B cell (primary cell): ENCODE results near the gene RAB10. TPM values are rescaled to one million over a fixed set of nuclear protein-coding genes. Genes with fewer than 3 reads are reported as not detected.

Experiments
- ATAC-seq: fragments of 200-7000 bp; cut with Tn5 transposase; one replicate; pipeline ENCODE4 v1.10.0; 2021; ENCODE audit warnings: low read depth, mild to moderate bottlenecking, moderate number of reproducible peaks, moderate library complexity
- CTCF ChIA-PET: fragments of 350-600 bp; sonication (Branson Sonifier 250); formaldehyde crosslinking; loops from one replicate; lab custom pipeline; 2021; ENCODE audit warnings: antibody characterized with exemption, inconsistent platforms; lab: Charles Lee
- POLR2A ChIA-PET: fragments of 350-600 bp; sonication (Branson Sonifier 250); formaldehyde crosslinking; loops from one replicate; lab custom pipeline; 2021; ENCODE audit warnings: antibody characterized with exemption; lab: Charles Lee
- DNase-seq: peaks from one replicate; pipeline ENCODE4 v3.0.0; 2013
- H2AFZ ChIP-seq: 2 replicates; pipeline ENCODE4 v1.6.1; 2012; ENCODE audit warnings: mild to moderate bottlenecking, low read depth, low read length; ENCODE audit not compliant: insufficient read depth, poor library complexity, severe bottlenecking
- H3K27ac ChIP-seq, 2 donors: 1 replicate in 1 of 2; 2 replicates in 1 of 2; pipeline ENCODE4 v1.5.1; 2012 to 2013; ENCODE audit warnings: low read length in 2 of 2, mild to moderate bottlenecking in 2 of 2, moderate library complexity in 1 of 2
- H3K27me3 ChIP-seq, 4 experiments: fragments of 200-600 bp in 1 of 4; sonication (generic) in 1 of 4; replicated peaks in 1 of 4; 1 replicate in 2 of 4; 2 replicates in 2 of 4; pipeline versions ENCODE4 v1.6.1 to v1.7.0; 2013 to 2016; ENCODE audit warnings: low read length in 3 of 4, mild to moderate bottlenecking in 2 of 4, mixed read lengths in 1 of 4, moderate library complexity in 1 of 4; ENCODE audit not compliant: insufficient read depth in 4 of 4, control insufficient read depth in 3 of 4; ENCODE audit errors: control extremely low read depth in 1 of 4
- H3K36me3 ChIP-seq, 2 experiments: replicated peaks in 1 of 2; 1 replicate in 1 of 2; 2 replicates in 1 of 2; pipeline versions ENCODE4 v1.6.1 to v1.7.1; 2013; ENCODE audit warnings: low read length in 1 of 2; ENCODE audit not compliant: insufficient read depth in 2 of 2, control insufficient read depth in 1 of 2; ENCODE audit errors: control extremely low read depth in 1 of 2, extremely low read depth in 1 of 2
- H3K4me1 ChIP-seq, 2 donors: fragments of 200-600 bp in 1 of 2; sonication (generic) in 1 of 2; 1 replicate in 1 of 2; 2 replicates in 1 of 2; pipeline versions ENCODE4 v1.5.1 to v1.6.1; 2013 to 2017; ENCODE audit warnings: low read length in 2 of 2; ENCODE audit not compliant: control insufficient read depth in 2 of 2, insufficient read depth in 2 of 2
- H3K4me2 ChIP-seq: replicated peaks from 2 replicates; pipeline ENCODE3; 2012; ENCODE audit warnings: mild to moderate bottlenecking, low read depth, low read length; ENCODE audit not compliant: poor library complexity, severe bottlenecking
- H3K4me3 ChIP-seq, 5 experiments: fragments of 200-600 bp in 1 of 5; sonication (generic) in 1 of 5; 1 replicate in 3 of 5; 2 replicates in 2 of 5; pipeline versions ENCODE4 v1.5.1 to v1.7.0; 2011 to 2016; ENCODE audit warnings: low read length in 4 of 5, mild to moderate bottlenecking in 4 of 5, low read depth in 2 of 5, control low read depth in 1 of 5, moderate library complexity in 1 of 5; ENCODE audit not compliant: insufficient read depth in 1 of 5; ENCODE audit errors: control extremely low read depth in 1 of 5, extremely low read depth in 1 of 5
- H3K79me2 ChIP-seq: fragments of 200-600 bp; sonication (generic); one replicate; pipeline ENCODE4 v1.6.0; 2016; ENCODE audit warnings: low read length; ENCODE audit not compliant: control insufficient read depth, insufficient read depth
- H3K9ac ChIP-seq: fragments of 200-600 bp; sonication (generic); 2 replicates; pipeline ENCODE4 v1.6.1; 2017; ENCODE audit warnings: mild to moderate bottlenecking, low read length, moderate library complexity
- H3K9me3 ChIP-seq, 3 donors: one replicate each; pipeline versions ENCODE4 v1.6.1 to v1.7.1; 2013; ENCODE audit warnings: low read length in 2 of 3; ENCODE audit not compliant: control insufficient read depth in 2 of 3, insufficient read depth in 1 of 3; ENCODE audit errors: control extremely low read depth in 1 of 3
- H4K20me1 ChIP-seq: 2 replicates; pipeline ENCODE4 v1.6.0; 2012; ENCODE audit warnings: mild to moderate bottlenecking, low read length; ENCODE audit not compliant: insufficient read depth, control insufficient read depth, poor library complexity, severe bottlenecking
- H3K27ac Mint-ChIP-seq: one replicate; pipeline ENCODE4 v1.8.0; 2021; ENCODE audit warnings: mixed read lengths
- H3K27me3 Mint-ChIP-seq: one replicate; pipeline ENCODE4 v1.8.0; 2021; ENCODE audit warnings: mixed read lengths
- H3K4me1 Mint-ChIP-seq: one replicate; pipeline ENCODE4 v1.8.0; 2021; ENCODE audit warnings: mixed read lengths
- H3K4me3 Mint-ChIP-seq: one replicate; pipeline ENCODE4 v1.8.0; 2021; ENCODE audit warnings: mixed read lengths
- H3K9me3 Mint-ChIP-seq: one replicate; pipeline ENCODE4 v1.8.0; 2022; ENCODE audit warnings: mixed read lengths; ENCODE audit not compliant: insufficient read depth
- EZH2 ChIP-seq: IDR thresholded peaks from 2 replicates; pipeline ENCODE4 v1.6.1; 2012; ENCODE audit warnings: borderline replicate concordance, low read depth, mild to moderate bottlenecking, moderate library complexity, low read length; ENCODE audit not compliant: insufficient read depth, poor library complexity, severe bottlenecking
- WGBS: methylation state at CpG from one replicate; pipeline ENCODE4 v1.1.5; 2013; ENCODE audit warnings: missing lambda C conversion rate; ENCODE audit not compliant: insufficient coverage; 5-methylcytosine and 5-hydroxymethylcytosine counted together
- intact Hi-C: fragments of 100-400 bp; cut with micrococcal nuclease; formaldehyde crosslinking; loops from one replicate; pipeline ENCODE4 v1.10.0; 2022
- polyA plus RNA-seq: library from polyadenylated mRNA; depleted of rRNA; stranded (reverse); fragments of >200 nt; gene quantifications from 2 replicates; pipeline ENCODE4 v1.2.3, GENCODE V29; 2012
- total RNA-seq, 2 donors: library from RNA; stranded (reverse); fragments of 120-200 nt in 1 of 2; gene quantifications; 1 replicate in 1 of 2; 2 replicates in 1 of 2; pipeline versions ENCODE4 v1.2.3 to v1.2.4, GENCODE V29; 2013 to 2022
- TF ChIP-seq, protein P1 (sequence below): fragments of 200-600 bp; IDR thresholded peaks from one replicate; pipeline ENCODE4 v1.8.0; 2022; ENCODE audit warnings: antibody characterized with exemption, mild to moderate bottlenecking

RAB10 gene
- total and polyA plus RNA-seq, 2 donors (not counting 1 experiment from before 2014, with no cell fraction given): 21.7 to 66.7 TPM

DNA sequence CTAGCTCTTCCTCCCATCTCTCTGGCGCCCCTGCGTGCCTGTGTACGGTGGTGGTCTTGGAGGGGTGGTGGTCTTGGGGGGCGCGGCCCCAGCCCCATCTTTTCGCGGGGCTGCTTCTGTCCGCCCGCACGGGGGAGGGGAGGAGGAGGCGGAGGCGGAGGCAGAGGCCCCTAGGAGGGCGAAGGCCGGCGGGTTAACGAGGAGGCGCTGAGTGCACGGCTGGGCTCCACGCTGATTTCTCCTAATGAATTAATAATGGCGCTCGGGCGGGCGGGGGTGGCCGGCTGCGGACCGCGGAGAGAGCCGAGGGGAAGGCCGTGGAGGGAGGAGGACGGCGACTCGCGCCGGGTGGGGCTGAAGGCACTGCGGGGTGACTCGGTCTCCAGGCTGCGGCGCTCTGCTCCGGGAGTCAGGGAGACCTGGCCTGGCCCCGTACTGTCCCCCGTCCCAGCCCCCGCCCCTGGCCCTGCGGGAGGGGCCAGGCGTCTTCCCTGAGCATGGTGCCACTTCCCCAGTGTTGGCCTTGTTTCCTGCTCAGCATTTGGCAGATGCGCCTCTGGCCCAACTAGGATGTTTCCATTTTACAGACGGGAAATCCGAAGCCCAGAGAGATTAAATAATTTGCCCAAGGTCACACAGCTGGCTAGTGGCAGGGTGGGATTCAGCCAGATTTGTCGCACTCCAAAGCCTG lies 145.0 kb downstream of the RAB10 start:
- Histone ChIP-seq H3K27ac (no peak overlapping the region), H3K4me2 (peak overlapping the region; percentile 80), H3K36me3 (no peaks in the 10 kb centered on the region), H3K9me3 (peaks cover 0 to 10% (median 0%) of the 10 kb centered on the region in 3 donors), H3K79me2 (no peaks in the 10 kb centered on the region), H3K9ac (peak overlapping the region; percentile 63), H3K4me1 (peaks cover 13 to 19% of the 10 kb centered on the region in 2 donors), H4K20me1 (no peaks in the 10 kb centered on the region), H3K27me3 (peaks cover 0 to 53% (median 21%) of the 10 kb centered on the region in 4 experiments), H2AFZ (peak overlapping the region; percentile 76), H3K4me3 (peak overlapping the region in 3 of 5 experiments; percentile 43 to 60 (median 54))
- DNase-seq (peak; percentile 44), ATAC-seq (peak; percentile 61)
- no peaks in the 10 kb centered on the region for H3K9me3 Mint-ChIP-seq
- no peak overlapping the region for H3K27ac Mint-ChIP-seq
- H3K4me3 Mint-ChIP-seq: peak overlapping the region; percentile 78
- intact Hi-C loops: no loop called here
- TF ChIP-seq EZH2: no peak
- TF ChIP-seq, protein P1, sequence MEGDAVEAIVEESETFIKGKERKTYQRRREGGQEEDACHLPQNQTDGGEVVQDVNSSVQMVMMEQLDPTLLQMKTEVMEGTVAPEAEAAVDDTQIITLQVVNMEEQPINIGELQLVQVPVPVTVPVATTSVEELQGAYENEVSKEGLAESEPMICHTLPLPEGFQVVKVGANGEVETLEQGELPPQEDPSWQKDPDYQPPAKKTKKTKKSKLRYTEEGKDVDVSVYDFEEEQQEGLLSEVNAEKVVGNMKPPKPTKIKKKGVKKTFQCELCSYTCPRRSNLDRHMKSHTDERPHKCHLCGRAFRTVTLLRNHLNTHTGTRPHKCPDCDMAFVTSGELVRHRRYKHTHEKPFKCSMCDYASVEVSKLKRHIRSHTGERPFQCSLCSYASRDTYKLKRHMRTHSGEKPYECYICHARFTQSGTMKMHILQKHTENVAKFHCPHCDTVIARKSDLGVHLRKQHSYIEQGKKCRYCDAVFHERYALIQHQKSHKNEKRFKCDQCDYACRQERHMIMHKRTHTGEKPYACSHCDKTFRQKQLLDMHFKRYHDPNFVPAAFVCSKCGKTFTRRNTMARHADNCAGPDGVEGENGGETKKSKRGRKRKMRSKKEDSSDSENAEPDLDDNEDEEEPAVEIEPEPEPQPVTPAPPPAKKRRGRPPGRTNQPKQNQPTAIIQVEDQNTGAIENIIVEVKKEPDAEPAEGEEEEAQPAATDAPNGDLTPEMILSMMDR: no peak
- peaks cover 33% of the 10 kb centered on the region for H3K27me3 Mint-ChIP-seq
- 3% methylated on average over 37 of the region's 48 CpGs for WGBS
- peaks cover 17% of the 10 kb centered on the region for H3K4me1 Mint-ChIP-seq
- CTCF ChIA-PET: no interaction called here
- POLR2A ChIA-PET: no interaction called here

DNA sequence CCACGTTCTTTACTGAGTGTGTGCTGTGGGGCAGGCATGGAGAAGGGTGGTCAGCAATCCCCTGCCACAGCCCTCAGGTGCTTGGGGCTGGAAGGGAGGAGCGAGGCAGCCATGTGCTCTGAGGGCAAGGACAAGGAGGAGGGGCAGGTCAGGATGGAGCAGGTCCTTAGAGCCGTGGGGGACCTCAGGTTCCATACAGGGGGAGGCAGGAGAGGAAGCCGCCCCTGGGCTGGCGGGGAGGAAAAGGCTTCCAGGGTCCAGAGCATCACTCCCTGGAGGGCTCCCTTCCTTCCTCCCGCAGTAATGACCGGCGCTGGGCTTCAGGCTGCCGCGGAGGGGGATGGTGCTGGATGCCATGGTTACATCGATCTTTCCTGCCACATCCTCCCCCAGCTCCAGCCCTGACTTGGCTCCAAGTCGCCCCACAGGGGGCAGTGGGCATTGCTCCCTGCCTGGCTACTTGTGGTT lies 145.6 kb downstream of the RAB10 start:
- Histone ChIP-seq H3K4me3 (peak overlapping the region in 3 of 5 experiments; percentile 43 to 60 (median 54)), H3K27ac (no peak overlapping the region), H3K27me3 (peaks cover 0 to 47% (median 16%) of the 10 kb centered on the region in 4 experiments), H3K4me2 (peak overlapping the region; percentile 80), H4K20me1 (no peaks in the 10 kb centered on the region), H3K36me3 (no peaks in the 10 kb centered on the region), H3K9ac (peak overlapping the region; percentile 63), H3K9me3 (peaks cover 0 to 5% (median 0%) of the 10 kb centered on the region in 3 donors), H2AFZ (peak overlapping the region; percentile 76), H3K4me1 (peaks cover 13 to 17% of the 10 kb centered on the region in 2 donors), H3K79me2 (no peaks in the 10 kb centered on the region)
- Mint-ChIP-seq H3K27me3 (peaks cover 29% of the 10 kb centered on the region), H3K9me3 (no peaks in the 10 kb centered on the region), H3K4me1 (peaks cover 15% of the 10 kb centered on the region), H3K27ac (no peak overlapping the region), H3K4me3 (peak overlapping the region; percentile 78)
- intact Hi-C loops: no loop called here
- ChIA-PET POLR2A (no interaction called here), CTCF (no interaction called here)
- no peak for TF ChIP-seq EZH2
- TF ChIP-seq, protein P1: no peak
- WGBS: 26% methylated on average over 10 of the region's 12 CpGs
- ATAC-seq: no peak
- DNase-seq: no peak
